GM15510 (cell line): ENCODE measurements around the gene AK5.

Experiments
- POLR2A ChIP-seq: IDR thresholded peaks from 3 replicates; pipeline ENCODE4 v1.6.1; 2011; ENCODE audit warnings: borderline replicate concordance; ENCODE audit not compliant: insufficient read length; ENCODE audit errors: extremely low read depth

AK5 gene

DNA sequence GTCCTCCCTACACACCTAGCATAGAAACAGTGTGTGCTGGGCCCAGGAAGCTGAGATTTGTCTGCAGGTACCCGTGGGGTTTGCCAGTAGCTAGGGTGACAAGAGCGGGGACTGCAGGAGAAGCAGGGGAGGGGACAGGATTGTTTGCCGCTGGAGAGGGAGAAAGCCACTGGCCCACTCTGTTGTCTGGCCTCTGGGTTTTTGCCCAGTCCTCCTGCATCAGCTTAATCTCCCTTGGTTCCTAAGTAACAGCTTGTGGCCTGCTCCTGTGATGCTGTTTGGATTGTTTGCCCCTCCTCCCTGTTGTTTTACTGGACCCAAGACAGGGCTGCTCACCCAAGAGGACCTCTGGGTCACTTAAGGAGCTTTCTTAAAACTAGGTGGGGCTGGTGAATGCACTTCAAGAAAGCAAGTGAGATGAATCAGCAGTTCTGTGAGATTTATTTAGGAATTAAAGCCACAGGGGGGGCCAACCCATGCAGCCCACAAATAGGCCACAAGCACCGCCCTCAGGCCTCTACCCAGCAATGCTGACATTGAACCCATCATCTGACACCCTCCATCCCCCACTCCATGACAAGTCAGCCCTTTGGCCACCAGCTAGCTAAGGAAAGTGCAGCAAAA, 257.8 kb downstream of the AK5 start:
- no peak for TF ChIP-seq POLR2A

- no peak for TF ChIP-seq POLR2A
These were observed 258.8 kb downstream of the AK5 start for GRCh38 chr1:77540501-77541161.

GRCh38 chr1:77541162-77541545, 259.3 kb downstream of the AK5 start:
- no peak for TF ChIP-seq POLR2A

- TF ChIP-seq POLR2A = no peak
These were observed 261.1 kb downstream of the AK5 start for GRCh38 chr1:77542813-77543420.

GRCh38 chr1:77543822-77544448, 262.1 kb downstream of the AK5 start:
- TF ChIP-seq POLR2A = no peak

GRCh38 chr1:77544845-77545244, 263.0 kb downstream of the AK5 start:
- TF ChIP-seq POLR2A = no peak

DNA sequence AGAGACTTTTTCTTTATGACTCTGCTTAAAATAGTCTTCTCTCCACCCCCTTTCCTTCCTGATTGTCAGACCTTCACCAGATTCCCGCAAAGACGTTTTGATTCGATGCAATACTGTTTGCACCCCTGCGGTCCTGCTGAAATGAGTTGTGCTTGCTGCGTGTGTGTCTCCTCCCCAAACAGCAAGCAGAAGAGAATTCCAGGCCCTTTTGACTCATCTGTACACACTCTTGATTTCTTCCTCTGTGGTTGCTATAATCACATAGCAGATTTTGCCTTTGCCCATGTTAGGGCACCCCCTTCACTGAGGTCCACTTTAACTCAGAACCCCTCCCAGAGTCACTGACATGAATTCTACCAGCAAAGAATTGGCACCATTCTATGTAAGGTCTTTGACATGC, 264.2 kb downstream of the AK5 start:
- no peak for TF ChIP-seq POLR2A

DNA sequence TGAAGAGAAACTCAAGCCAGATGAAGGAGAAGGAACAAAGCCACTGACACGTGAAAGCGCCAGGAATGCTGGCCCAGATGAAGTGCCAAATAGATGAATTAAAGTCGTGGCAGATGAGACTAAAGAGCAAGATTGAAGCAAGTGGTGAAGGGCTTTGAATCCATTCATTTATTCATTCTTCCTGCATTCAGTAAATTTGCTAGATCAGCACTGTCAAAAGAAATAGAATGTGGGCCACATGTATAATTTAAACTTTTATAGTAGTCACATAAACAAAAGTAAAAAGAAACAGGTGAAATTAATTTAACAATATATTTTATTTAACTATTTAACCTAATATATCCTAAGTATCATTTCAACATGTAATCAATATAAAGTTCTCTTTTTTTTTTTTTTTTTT, 265.1 kb downstream of the AK5 start:
- TF ChIP-seq POLR2A = no peak

DNA sequence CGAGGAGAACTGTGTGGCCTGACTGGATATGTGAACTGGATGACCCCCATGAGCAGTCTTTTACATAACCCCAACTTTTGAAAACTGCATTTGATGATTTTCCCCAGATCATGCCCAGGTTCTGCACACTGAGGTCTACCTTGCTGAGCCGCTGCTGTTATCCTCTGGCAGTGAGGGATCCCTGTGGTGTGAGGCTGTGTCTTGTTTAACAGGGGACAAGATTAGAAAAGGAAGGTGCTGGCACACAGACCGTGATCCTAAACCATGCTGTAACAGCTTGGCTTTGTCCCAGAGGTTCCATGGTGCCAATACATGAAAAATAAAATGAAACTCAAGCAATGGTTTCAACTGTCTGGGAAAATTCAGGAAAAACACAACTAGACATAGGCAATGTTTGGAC, 266.5 kb downstream of the AK5 start:
- no peak for TF ChIP-seq POLR2A

DNA sequence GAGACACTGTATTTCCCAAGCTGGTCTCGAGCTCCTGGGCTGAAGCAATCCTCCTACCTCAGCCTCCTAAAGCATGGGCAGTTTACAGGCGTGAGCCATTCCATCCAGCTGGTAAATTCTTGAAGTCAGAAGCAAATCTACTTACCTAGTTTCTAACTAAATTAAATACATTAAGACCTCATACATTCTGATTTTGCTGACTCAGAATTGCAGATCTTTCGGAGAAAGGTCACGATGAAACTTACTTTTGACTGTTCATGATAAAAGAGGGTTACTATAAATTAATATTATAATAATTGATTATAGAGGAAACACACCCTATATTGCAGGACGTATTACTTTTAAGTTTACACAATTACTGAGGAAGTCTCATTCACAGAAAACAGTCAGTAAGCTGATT, 268.3 kb downstream of the AK5 start:
- no peak for TF ChIP-seq POLR2A

- no peak for TF ChIP-seq POLR2A
These were observed 270.8 kb downstream of the AK5 start for GRCh38 chr1:77552626-77553025.

DNA sequence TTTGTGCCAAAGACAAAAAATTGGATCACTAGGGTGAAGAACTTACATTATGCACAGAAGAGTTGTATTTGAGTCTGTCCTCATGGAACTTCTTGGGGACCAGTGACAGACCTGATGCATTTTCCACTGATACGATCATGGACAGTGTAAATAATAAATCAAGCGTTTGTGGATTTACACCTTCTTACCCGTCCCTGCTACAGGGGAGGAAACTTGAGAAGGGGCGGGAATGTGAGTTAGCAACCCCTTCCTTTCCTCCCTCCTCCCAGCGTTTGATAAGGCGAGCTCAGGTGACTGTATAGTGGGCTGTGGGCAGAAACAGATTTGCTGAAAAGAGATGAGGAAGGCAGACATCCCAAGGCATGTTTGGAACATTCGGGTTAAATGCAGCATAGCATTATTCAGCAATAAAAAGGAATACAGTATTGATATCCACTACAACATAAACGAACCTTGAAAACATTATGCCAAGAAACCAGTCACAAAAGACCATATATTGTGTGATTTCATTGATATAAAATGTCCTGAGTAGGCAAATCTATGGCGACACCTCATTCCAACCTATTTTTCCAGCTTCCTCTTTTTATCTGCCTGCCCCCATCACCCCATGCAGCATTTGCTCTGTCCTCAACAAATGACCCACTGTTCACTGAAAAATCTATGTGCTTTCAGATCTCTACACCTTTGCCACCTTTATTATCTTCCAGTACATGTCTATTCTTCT, 271.9 kb downstream of the AK5 start:
- TF ChIP-seq POLR2A = no peak

DNA sequence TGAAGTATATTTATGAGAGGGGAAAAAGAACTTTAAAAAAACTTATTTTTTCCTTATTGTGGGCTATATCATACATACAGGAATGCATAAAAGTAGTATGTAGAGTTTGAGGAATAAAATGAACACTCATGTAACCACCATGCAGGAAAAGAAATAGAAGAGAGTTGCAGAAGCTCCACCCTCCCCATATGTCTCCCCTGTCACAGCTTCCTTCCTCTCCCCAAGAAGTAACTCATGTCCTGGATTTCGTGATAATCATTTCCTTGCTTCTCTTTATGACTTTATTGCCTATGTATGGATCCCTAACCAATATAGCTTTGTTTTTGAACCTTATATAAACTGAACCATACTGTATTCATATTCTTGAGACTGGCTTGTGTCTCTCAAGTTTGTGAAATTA, 274.2 kb downstream of the AK5 start:
- TF ChIP-seq POLR2A = no peak

- TF ChIP-seq POLR2A = no peak
These were observed 275.2 kb downstream of the AK5 start for GRCh38 chr1:77557053-77557452.

DNA sequence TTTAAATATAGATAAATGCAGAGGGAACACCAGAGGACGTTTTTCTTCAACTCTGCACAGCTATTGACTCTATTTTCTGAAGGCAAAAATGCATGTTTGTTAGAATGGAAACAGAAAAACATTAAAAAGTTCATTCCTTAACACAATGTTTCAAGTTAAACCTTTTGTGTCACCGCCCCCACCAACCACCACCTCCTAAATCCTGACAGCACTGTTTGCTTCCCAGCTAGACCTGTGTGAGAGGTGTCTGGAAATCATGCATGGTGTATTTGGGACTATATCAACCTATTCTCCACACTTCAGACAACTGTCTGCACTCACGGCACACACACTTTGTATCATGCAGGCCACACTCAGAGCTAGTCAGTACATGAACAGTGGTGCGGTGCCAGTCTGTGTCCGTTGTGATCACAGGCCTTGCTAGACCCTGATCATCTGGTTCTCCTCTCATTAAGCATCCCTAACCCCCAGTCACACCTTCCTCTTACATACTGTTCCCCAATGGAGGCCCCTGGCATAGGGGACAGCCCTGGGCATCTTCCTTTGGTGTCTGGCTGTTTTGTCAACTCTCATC, 276.9 kb downstream of the AK5 start:
- TF ChIP-seq POLR2A = no peak
